ENCODE measurements around the gene CADPS2.

- TF ChIP-seq CTCF (optimal IDR thresholded peaks at IDR 0.05 in 1 of 3, IDR thresholded peaks at IDR 0.05 in 1 of 3, conservative IDR thresholded peaks at IDR 0.05 in 1 of 3; ENCODE audit: extremely low read depth in 1 of 3, insufficient read depth in 2 of 3, low read length in 3 of 3) = no peak
- no peak for TF ChIP-seq EZH2 (IDR thresholded peaks at IDR 0.05; ENCODE audit: low read length)
Observed at GRCh38 chr7:122520971-122521555, 365.2 kb downstream of the CADPS2 start.

All from keratinocyte (primary cell).